ENCODE results near the gene TRIM46.
"Not testable (repeated sequence)": the region's sequence is repeated elsewhere in the genome, so short reads cannot be mapped to it uniquely, and the experiment has no call there.

- TF ChIP-seq, protein P1, sequence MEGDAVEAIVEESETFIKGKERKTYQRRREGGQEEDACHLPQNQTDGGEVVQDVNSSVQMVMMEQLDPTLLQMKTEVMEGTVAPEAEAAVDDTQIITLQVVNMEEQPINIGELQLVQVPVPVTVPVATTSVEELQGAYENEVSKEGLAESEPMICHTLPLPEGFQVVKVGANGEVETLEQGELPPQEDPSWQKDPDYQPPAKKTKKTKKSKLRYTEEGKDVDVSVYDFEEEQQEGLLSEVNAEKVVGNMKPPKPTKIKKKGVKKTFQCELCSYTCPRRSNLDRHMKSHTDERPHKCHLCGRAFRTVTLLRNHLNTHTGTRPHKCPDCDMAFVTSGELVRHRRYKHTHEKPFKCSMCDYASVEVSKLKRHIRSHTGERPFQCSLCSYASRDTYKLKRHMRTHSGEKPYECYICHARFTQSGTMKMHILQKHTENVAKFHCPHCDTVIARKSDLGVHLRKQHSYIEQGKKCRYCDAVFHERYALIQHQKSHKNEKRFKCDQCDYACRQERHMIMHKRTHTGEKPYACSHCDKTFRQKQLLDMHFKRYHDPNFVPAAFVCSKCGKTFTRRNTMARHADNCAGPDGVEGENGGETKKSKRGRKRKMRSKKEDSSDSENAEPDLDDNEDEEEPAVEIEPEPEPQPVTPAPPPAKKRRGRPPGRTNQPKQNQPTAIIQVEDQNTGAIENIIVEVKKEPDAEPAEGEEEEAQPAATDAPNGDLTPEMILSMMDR (optimal IDR thresholded peaks at IDR 0.05 in 1 of 3, IDR thresholded peaks at IDR 0.05 in 1 of 3, conservative IDR thresholded peaks at IDR 0.05 in 1 of 3; ENCODE audit: extremely low read depth in 1 of 3, insufficient read depth in 2 of 3, low read length in 3 of 3), result not testable (repeated sequence)
- TF ChIP-seq EZH2 (IDR thresholded peaks at IDR 0.05; ENCODE audit: low read length), result not testable (repeated sequence)
Measured at GRCh38 chr1:155163785-155164184, 9.9 kb upstream of the TRIM46 start.

Data from keratinocyte (primary cell).